MV-4-11 (cell line): ENCODE data around the gene NKD1.

ENCODE experiments used
- DNase-seq: peaks from one replicate; lab custom pipeline; 2025; lab: John Stamatoyannopoulos, UW

NKD1 gene

DNA sequence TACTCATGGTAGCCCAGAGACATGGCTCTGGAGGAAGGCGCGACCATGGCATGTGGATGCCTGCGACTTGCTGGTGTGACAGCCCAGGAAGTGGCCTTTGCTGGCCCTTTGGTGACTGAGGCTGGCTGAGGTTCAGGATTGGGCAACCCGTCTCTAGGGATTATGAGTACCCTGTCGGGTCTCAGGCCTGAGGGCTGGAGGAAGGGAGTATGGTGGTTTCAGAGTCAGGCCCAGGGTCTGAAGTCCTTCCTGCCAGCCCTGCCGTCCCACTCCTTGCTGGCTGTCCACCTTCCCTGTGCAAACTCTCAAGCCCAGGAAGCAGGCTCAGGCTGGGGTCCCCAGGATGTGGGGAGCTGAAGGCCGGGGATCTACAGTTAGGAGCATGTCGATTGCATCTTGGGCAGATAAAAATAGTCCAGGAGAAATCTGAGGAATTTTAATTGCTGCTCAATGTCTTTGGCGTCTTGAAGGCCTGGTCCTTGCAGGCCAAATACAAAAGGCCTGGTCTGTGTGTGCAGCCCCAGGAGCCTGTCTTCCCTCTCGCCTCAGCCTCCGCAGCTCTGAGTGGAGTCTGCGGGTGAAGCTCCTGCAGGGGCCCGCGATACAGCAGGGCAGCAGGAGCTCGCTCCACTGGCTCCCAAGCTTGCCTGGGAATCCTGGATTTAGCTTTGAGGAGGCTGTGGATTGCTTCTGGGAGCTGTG is 52.5 kb downstream of the NKD1 start:
- peak; percentile 80 for DNase-seq

GRCh38 chr16:50601341-50601740 is 53.1 kb downstream of the NKD1 start:
- DNase-seq = no peak

DNA sequence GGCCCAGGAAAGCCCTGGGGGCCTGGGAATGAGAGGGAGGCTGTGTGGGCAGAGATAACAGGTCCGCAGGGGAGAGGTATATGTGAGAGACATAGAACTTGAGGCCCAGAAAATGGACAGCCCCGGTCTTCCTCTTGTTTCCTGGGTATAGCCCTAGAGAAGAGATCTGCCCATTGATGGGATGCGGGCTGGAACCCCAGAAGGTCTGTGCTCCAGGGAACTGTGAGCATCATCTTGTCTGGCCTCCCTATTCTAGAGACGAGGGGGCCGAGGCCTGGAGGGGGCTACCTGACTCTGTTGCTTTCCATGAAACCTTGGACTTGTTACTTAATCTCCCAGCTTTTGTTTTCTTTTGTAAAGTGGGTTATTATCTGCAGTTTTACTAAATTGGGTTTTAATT is 53.9 kb downstream of the NKD1 start:
- no peak for DNase-seq

DNA sequence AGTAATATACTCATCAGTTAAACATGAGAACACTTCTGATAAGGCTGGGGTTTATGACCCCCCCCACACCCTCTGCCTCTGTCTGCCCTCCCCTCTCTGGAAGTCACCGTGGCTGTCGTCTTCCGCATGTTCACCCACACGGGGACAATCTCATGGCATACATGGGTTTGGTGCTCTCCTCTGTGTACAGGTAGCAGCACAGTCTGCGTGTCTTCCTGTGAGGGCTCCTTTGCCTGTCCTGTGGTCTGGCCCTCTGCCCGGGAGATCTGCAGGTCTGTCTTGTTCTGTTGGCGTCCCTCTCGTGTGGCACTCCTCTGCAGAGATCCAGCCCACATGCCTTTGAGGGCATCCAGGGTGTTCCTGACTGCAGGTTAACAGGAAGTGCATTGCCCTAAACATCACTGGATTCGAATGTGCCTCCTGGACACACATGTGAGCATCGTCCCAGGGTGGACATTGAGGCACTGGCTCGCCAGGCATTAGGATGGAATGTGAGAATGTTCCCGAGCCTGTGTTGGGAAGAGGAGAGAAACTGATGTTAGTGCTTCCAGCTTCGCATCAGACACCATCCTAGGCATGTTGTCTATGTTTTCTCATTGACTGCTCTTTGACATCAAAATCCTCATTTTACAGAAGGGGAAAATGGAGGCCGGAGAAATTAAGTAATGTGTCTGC is 54.5 kb downstream of the NKD1 start:
- DNase-seq = no peak

DNA sequence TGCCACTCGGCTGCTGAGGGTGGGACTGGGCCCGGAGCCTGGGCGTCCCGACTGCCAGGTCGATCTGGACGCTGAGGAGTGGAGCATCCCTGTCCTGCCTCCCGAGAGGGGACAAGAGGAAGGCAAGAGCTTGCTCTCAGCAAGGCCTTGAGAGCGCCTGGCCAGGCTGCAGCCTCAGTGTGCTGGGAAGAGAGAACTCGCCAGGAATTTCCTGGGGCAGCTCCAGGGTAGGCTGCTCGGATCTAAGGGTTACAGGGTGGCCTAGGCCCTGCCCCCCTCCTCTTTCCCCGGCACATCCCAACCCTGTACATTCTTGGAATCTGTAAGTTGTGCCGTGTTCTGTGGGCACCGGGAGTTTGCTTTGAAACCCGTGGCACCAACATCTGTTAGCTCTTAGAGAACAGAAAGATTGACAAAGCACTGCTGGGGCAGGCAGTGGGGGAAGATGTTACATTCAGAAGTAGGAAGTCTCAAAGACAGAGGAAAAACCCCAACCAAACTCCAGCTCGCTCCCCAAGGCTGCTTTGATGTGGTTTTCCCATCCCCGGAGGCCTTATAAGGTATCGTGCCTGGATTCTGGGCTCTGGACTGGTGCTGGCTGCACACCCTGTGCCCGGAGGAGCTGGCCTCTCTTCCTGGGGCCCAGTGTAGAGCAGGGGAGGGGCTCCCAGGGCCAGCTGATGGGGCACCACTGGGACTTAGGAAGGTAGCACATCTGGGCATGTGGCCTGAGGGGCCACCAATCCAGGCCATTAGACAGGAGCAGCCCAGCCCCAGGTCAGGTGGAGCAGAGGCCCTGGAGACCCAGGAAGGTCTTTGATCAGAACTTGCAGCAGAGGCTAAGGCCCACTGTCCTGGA is 55.2 kb downstream of the NKD1 start:
- no peak for DNase-seq

GRCh38 chr16:50604065-50604418 is 55.8 kb downstream of the NKD1 start:
- no peak for DNase-seq

- DNase-seq = no peak
Observed at GRCh38 chr16:50604610-50605009, 56.4 kb downstream of the NKD1 start.

DNA sequence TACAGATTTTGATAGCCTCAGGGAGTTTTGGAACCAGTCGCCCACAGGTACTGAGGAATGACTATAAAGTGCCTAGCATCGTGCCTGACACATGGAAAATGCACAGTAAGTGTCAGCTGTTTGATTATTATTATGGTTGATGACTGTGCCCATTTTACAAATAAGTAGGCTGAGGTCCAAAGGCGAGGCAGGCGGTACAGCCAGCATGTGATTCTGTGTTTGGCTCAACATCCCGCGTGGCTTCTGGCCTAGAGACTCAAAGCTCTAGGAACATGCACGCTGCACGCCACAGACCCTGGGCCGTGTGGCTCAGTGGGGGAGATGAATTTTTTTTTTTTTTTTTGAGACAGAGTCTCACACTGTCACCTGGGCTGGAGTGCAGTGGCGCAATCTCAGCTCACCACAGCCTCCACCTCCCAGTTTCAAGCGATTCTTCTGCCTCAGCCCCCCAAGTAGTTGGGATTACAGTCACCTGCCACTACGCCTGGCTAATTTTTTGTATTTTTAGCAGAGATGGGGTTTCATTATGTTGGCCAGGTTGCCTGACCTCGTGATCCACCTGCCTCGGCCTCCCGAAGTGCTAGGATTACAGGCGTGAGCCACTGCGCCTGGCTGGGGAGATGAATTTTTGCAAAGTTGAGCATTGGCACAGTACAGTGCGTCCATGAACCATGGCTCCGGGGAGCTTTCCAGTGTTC is 57.7 kb downstream of the NKD1 start:
- no peak for DNase-seq

DNA sequence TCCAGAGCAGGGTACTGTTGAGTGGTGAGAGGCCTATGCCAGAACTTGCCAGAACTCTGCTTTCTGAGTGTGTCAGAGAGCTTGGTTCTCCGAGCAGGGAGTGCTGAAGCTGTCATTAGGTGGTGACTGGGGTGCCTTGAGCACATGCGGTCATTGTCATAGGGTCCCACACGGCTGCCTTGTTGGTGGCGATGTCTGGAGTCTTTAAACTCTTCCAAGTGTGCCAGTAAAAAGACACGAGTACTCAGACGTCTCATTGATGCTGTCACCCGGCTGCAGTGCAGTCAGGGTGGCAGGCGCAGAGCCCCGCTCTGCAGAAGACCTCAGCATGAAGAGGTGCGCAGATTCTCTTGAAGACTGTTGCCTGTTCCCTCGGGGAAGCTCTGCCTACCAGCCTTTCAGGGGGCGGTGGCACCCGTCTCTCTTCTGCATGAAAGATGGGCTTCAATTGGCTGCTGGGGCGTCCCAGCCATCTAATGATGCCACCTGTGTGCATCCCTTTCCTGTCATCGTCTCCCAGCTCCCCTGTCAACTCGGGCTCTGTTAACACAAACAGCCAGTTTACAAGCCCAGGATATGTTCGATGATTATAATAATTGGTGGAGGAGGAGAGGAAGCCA is 58.3 kb downstream of the NKD1 start:
- DNase-seq = no peak

DNA sequence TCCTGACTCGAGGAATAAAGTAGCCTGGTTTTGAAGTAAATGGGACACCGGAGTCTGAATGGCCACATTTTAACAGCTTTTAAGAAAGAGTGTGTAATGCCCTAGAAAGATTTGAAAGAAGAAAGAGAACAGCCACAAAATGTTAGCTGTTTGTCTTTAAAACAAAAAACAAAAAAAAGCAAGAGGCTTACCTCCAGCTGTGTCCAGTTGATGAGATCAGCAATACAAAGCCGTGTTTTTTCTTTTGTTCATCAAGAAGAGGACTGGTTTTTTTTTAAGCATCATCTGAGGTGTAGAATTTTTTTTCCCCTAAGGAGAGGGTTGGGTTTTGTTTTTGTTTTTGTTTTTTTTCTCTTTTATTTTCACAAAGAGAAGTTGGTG is 58.8 kb downstream of the NKD1 start:
- DNase-seq = no peak

DNA sequence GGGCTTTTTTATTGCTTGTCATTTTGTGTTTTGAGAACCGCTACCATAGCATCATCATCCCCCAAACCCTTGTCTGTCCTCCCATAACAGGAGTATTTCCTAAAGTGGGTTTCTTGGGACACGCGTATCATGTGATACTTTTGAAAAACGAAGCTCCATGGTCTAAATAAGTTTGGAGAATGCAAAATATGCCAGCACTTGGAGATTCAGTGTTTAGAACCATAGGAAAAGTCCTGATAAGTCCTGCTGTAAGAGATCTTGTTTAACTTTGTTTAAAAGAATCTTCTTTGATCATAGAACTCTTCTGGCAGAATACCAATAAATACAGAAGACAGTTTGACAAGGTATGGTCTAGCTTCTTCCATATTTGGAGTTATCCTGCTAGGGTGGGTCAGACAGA is 59.3 kb downstream of the NKD1 start:
- no peak for DNase-seq

DNA sequence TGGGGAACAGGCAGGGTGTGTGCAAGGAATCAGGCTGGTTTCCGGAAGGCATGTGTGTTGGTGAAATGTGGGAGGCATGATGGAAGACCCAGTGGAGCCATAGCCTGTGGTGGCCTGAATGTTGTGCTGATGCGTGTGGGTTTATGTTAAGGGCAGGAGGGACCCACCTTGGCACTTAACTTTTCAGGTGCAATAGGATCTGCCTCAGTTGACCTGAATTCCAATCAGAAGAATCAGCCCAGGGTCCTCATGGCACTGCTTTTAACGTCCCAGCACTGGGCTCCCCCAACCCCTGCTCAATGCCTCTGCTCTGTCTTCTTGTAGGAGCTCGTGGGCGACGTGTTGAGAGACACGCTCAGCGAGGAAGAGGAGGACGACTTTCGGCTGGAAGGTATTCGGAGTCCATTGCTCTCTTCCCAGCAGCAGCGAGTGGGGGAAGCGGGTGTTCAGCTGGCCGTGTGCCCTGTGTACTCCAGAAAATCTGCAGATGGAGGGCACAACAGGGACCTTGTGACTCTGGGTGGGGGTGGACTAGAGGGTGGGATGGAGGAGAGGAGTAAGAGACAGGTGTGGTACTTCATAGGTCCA is 59.9 kb downstream of the NKD1 start:
- no peak for DNase-seq

DNA sequence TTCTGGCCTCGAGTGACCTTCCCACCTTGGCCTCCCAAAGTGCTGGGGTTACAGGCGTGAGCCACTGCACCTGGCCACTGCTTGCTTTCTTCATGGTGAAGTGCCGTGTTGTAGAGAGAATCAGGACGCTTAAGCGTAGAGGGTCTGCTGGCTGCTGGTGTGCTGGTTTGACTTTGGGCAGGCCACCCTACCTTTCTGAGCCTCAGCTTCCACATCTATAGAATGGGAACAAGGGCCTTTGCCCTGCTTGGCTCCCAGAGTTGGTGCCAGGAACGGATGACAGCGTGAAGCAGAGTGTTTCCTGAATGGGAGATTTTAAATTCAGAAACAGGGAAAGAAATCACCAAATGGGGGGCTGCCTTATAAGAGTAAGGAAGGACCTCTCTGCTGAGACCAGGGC is 60.9 kb downstream of the NKD1 start:
- DNase-seq = no peak

DNA sequence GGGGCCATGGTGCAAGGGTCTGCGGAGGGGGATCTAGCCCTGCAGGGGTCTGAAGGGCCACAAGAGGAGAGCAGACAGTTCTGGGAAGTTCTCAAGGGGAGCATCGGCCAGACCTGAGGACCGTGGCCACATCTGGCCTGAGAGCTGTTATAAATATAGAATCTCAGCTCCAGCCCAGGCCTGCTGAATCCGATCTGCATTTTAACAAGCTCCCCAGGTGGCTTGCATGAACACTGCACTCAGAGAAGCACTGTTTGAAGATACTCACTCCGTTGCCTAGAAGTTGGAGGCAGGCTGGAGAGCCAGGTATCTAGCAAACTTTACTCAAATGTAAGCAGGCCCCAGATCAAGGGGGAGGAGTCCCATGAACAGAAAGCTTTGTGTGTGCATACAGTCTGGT is 61.3 kb downstream of the NKD1 start:
- DNase-seq = no peak

GRCh38 chr16:50610331-50611262 is 62.4 kb downstream of the NKD1 start:
- no peak for DNase-seq

DNA sequence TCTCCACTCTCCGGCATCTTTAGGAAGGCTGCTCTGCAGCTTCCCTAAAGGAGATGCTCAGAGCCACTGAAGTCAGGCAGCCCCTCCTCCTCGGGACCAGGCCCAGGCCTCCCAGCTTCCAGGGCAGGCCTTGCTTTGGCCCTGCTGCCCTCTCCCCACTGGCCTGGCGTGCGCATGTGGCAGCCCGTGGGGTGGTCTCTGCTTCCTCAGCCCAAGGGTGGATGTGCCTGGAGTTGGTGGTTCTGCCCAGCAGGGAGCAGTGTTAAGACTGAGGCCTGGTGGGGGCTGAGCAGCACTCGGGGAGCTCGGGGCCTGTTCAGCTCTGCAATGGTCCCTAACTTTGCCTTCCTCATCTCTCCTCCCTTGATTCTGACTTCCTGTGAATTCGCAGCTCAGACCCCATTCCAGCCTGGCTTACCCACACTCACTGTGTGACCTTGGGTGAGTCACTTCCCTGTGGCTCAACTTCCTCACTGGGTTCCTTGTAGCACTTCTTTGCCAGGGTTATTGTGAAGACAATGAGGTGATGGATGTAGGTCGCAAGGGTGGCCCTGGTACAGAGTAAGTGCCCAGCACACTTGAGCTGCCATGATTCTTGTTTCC is 63.2 kb downstream of the NKD1 start:
- peak; percentile 80 for DNase-seq

- DNase-seq = no peak
Observed at GRCh38 chr16:50611995-50612848, 64.0 kb downstream of the NKD1 start.

DNA sequence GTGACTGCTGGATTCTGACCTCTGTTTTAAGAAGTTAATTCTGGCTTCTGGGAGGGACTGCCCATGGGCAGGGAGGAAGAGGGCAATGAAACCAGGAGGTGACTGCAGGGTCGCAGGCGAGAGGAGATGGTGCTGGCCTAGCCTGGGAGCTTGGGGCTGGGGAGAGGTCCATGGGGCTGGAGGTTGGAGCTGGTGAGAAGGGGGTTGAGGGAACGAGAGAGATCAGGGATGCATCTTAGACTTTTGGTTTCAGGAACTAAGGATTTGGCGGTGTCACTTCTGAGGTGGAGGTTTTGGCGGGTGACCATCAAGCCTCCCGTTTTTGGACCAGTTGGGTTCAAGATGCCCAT is 64.6 kb downstream of the NKD1 start:
- DNase-seq = no peak

DNA sequence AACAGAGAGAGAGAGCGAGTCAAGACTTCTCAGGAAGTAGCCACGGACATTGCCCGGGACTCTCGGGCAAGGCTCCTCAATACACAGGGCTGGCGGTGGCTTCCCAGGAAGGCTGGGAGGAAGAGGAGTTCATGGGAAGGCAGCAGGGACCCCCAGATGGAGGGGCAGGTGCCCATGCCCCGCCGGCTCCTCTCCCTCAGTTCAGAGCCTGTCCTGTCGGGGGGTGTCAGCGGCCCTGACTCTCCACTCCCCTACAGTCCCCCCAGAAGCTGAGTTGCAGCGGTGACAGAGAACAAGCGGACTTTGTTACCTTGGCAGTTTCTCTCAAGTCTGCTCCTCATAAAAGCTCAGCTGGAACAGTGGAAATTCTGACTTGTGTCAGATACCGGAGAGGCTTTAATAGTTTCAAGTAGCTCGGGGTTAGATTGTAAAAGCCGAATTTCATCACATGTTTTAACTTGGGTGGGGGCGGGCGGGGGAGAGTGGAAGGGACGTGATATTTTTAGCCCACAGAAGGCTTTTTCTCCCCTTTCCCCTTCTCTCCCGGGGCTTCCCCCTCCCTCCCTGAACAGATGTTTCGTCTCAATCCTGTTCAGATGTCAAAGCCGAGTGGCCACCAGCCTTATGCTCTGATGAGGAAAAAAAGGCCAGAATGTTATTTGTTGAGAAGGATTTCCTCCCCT is 65.2 kb downstream of the NKD1 start:
- DNase-seq = peak; percentile 31
